HTERT RPE-1 (cell line): ENCODE measurements around the gene RNU11.
"Not testable (repeated sequence)": the region's sequence is repeated elsewhere in the genome, so short reads cannot be mapped to it uniquely, and the experiment has no call there.

ENCODE experiments used
- in situ Hi-C: fragments of 300-500 bp; cut with MboI; formaldehyde crosslinking; loops from 4 replicates; pipeline ENCODE4 v1.14.3; 2020; ENCODE audit warnings: low sequenced_read_pairs

RNU11 gene

DNA sequence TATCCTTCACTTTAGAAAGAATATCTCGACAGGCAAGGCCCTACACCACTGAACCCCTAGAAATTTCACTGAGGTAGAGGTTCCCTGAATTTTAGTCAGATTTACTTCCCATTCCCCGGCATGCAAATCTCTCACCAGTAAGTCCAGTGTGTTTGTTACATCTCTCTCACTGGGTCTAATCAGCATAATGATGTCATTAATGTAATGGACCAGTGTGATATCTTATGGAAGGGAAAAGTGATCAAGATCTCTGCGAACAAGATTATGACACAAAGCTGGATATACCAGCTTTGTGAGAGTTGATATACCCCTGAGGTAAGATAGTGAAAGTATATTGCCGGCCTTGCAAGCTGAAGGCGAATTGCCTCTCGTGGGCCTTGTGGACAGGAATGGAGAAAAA lies 7.9 kb downstream of the RNU11 start:
- in situ Hi-C loops: no loop called here

GRCh38 chr1:28663871-28664470 lies 15.6 kb downstream of the RNU11 start:
- in situ Hi-C loops: no loop called here

DNA sequence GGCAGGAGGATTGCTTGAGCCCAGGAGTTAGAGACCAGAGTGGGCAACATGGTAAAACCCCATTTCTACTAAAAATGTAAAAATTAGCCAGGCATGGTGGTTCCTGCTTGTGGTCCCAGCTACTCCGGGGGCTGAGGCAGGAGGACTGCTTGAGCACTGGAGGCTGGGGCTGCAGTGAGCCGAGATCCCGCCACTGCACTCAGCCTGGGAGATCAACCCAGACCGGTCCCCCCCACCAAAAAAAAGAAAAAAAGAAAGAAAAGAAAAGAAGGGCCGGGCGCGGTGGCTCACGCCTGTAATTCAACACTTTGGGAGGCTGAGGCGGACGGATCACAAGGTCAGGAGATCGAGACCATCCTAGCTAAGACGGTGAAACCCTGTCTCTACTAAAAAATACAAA lies 18.4 kb downstream of the RNU11 start:
- in situ Hi-C loops: no loop called here

- in situ Hi-C loops: no loop called here
These were observed 20.0 kb downstream of the RNU11 start, which contains the start of gene GMEB1 for GRCh38 chr1:28668191-28668955. Gene GMEB1 (plus strand): TSS chr1:28668784. CDS start chr1:28683613, 14,829 bp downstream.

DNA sequence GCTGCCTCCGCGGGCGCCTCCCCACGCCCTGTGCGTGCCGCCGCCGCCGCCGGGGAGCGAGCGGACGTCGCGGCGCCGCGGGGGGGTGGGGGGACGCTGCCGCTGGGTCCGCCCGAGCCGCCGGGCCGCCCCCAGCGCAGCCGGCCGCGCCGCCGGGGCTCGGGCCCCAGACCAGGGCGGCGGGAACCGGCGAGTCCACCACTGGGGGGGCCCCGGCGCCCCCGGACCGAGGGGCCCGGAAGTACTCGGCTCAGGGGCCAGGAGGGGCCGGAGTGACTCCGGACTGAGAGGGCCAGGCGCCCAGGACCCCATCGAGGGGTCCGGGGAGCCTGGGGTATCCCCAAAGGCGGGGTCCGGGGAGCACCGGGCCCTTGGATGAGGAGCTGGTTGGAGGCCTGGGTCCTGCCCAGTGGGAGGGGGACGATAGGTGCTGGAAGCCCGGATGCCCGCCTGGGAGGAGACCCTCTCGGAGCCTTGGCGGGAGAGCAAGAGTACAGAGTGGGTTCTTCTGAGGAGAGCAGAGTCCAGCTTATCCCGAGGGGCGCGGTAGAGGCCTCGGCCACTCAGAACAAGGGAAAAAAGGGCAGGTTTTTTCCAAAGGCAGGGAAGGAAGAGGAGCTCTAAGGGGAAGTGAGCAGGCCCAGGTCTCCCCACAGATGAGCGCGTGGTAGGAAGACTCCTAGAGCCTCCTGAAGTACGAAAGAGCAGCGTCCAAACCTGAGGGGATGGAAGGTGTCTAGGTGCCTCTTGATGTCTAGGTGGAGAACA lies 20.7 kb downstream of the RNU11 start:
- in situ Hi-C loops: no loop called here

- in situ Hi-C loops: no loop called here
These were observed 22.9 kb downstream of the RNU11 start for GRCh38 chr1:28671254-28671780.

DNA sequence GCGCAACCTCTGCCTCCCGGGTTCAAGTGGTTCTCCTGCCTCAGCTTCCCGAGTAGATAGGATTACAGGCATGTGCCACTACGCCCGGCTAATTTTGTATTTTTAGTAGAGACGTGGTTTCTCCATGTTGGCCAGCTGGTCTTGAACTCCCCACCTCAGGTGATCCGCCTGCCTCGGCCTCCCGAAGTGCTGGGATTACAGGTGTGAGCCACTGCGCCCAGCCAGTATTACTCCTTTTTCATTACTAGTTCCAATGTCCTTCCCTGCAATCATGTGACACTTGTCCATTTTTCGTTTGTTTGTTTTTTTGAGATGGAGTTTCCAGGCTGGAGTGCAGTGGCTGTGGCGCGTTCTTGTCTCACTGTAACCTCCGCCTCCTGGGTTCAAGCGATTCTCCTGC lies 24.6 kb downstream of the RNU11 start:
- in situ Hi-C loops: not testable (repeated sequence)

- in situ Hi-C loops: no loop called here
These were observed 27.5 kb downstream of the RNU11 start for GRCh38 chr1:28675924-28676257.

DNA sequence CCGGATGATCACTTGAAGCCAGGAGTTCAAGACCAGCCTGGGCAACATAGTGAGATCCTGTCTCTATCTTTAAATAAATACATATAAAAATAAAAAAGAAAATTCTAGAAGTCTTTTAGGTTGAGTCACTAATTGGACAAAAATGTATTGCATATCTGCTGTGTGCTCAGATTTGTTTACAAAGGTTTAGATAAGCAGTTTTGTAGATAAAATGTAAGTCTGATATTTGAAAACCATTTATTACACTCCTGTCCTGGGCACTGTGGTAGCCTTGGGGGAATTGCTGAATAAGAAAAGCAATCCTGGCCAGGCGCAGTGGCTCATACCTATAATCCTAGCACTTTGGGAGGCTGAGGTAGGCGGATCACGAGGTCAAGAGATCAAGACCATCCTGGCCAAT lies 31.8 kb downstream of the RNU11 start:
- in situ Hi-C loops: no loop called here

DNA sequence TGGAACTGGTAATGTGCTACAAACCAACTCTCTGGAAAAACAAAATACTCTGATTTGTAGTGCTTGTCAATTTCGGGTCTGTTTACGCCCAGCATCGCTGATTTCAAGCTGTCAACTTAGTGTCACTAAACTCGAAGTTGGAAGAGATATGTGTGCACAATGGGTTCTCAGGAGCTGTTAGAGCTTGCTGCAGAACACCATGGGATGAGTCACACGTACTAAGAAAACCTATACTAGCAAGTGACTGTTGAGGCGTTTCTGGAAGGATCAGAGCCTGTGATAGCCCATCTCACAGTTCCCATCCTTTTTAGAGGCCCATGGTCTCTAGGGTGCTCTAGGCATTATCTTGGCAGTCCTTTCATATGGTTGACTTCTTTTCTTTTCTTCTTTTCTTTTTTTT lies 34.4 kb downstream of the RNU11 start:
- in situ Hi-C loops: no loop called here

GRCh38 chr1:28684937-28685336 lies 36.5 kb downstream of the RNU11 start:
- in situ Hi-C loops: no loop called here

- in situ Hi-C loops: not testable (repeated sequence)
These were observed 43.2 kb downstream of the RNU11 start for GRCh38 chr1:28691627-28692026.
